Keratinocyte (primary cell): ENCODE data around the gene GPC5. TPM values are rescaled to one million over a fixed set of nuclear protein-coding genes. Genes with fewer than 3 reads are reported as not detected.

ENCODE experiments used
- DNase-seq: peaks from one replicate; pipeline ENCODE4 v3.0.0-alpha.2; 2011; ENCODE audit warnings: low read depth, missing footprints, low spot score
- FAIRE-seq: peaks from 2 replicates; lab custom pipeline; 2011; peaks lifted over from hg19 to GRCh38; lab: Jason Lieb, UNC
- H2AFZ ChIP-seq: 2 replicates; pipeline ENCODE4 v1.6.0; 2012; ENCODE audit warnings: low read length, control low read depth, inconsistent platforms; ENCODE audit not compliant: control insufficient read depth
- H3K27ac ChIP-seq: 2 replicates; pipeline ENCODE4 v1.5.1; 2011; ENCODE audit warnings: low read length; ENCODE audit not compliant: control insufficient read depth, insufficient read depth
- H3K27me3 ChIP-seq: 3 replicates; pipeline ENCODE4 v1.6.0; 2011; ENCODE audit warnings: low read length; ENCODE audit not compliant: control insufficient read depth, insufficient read depth; ENCODE audit errors: extremely low read depth
- H3K36me3 ChIP-seq, 2 experiments: 2 replicates in 1 of 2; 3 replicates in 1 of 2; pipeline ENCODE4 v1.5.1; 2011; ENCODE audit warnings: low read length in 2 of 2, mild to moderate bottlenecking in 1 of 2; ENCODE audit not compliant: control insufficient read depth in 2 of 2, insufficient read depth in 2 of 2; ENCODE audit errors: extremely low read depth in 1 of 2
- H3K4me1 ChIP-seq: 3 replicates; pipeline ENCODE4 v1.5.1; 2011; ENCODE audit warnings: low read length; ENCODE audit not compliant: control insufficient read depth, insufficient read depth; ENCODE audit errors: extremely low read depth
- H3K4me2 ChIP-seq: 3 replicates; pipeline ENCODE4 v1.6.0; 2011; ENCODE audit warnings: low read depth, low read length; ENCODE audit not compliant: control insufficient read depth, insufficient read depth; ENCODE audit errors: extremely low read depth
- H3K4me3 ChIP-seq, 3 experiments: fragments of 200-600 bp in 1 of 3; sonication (generic) in 1 of 3; 2 replicates in 2 of 3; 3 replicates in 1 of 3; pipeline ENCODE4 v1.5.1; 2011 to 2016; ENCODE audit warnings: low read length in 3 of 3, mild to moderate bottlenecking in 3 of 3, control low read depth in 2 of 3, inconsistent platforms in 1 of 3, low read depth in 1 of 3, mixed read lengths in 1 of 3, mixed run types in 1 of 3, moderate library complexity in 1 of 3; ENCODE audit not compliant: control insufficient read depth in 2 of 3, insufficient read depth in 2 of 3; ENCODE audit errors: extremely low read depth in 1 of 3
- H3K79me2 ChIP-seq: 2 replicates; pipeline ENCODE4 v1.6.0; 2012; ENCODE audit warnings: low read length; ENCODE audit not compliant: control insufficient read depth, insufficient read depth
- H3K9ac ChIP-seq: 3 replicates; pipeline ENCODE4 v1.6.0; 2011; ENCODE audit warnings: low read length; ENCODE audit not compliant: control insufficient read depth, insufficient read depth; ENCODE audit errors: extremely low read depth
- H3K9me1 ChIP-seq: 3 replicates; pipeline ENCODE4 v1.6.0; 2011; ENCODE audit warnings: low read length; ENCODE audit not compliant: control insufficient read depth, insufficient read depth; ENCODE audit errors: extremely low read depth
- H3K9me3 ChIP-seq: 2 replicates; pipeline ENCODE4 v1.5.1; 2012; ENCODE audit warnings: low read depth, low read length; ENCODE audit not compliant: control insufficient read depth
- H4K20me1 ChIP-seq: 3 replicates; pipeline ENCODE4 v1.6.0; 2011; ENCODE audit warnings: low read length; ENCODE audit not compliant: control insufficient read depth, insufficient read depth; ENCODE audit errors: extremely low read depth
- CTCF ChIP-seq, 3 experiments: IDR thresholded peaks in 1 of 3; conservative IDR thresholded peaks in 1 of 3; optimal IDR thresholded peaks in 1 of 3; 2 replicates in 2 of 3; 3 replicates in 1 of 3; pipeline versions ENCODE3 to v1.5.1; 2011; ENCODE audit warnings: low read length in 3 of 3, mild to moderate bottlenecking in 3 of 3, moderate library complexity in 2 of 3, control low read depth in 1 of 3, inconsistent platforms in 1 of 3; ENCODE audit not compliant: insufficient read depth in 2 of 3; ENCODE audit errors: extremely low read depth in 1 of 3
- EZH2 ChIP-seq: IDR thresholded peaks from one replicate; pipeline ENCODE4 v1.6.1; 2012; ENCODE audit warnings: inconsistent platforms, mild to moderate bottlenecking, low read length, moderate library complexity
- dilution Hi-C: fragments of 300-500 bp; cut with MboI; formaldehyde crosslinking; loops from one replicate; pipeline ENCODE4 v1.7.0; 2020; ENCODE audit warnings: low sequenced_read_pairs; ENCODE audit not compliant: extremely low pct_ligation_motif_present
- polyA plus RNA-seq, 5 experiments: library from polyadenylated mRNA; depleted of rRNA in 3 of 5; stranded (reverse) in 3 of 5; stranded (forward) in 1 of 5; unstranded in 1 of 5; fragments of >200 nt; gene quantifications; 1 replicate in 1 of 5; 2 replicates in 3 of 5; 3 replicates in 1 of 5; pipeline versions ENCODE4 v1.2.1 to v1.2.3, GENCODE V29; 2011 to 2012; ENCODE audit warnings: missing spikeins in 2 of 5, low read depth in 1 of 5, low replicate concordance in 1 of 5

Gene GPC5
- polyA plus RNA-seq, 1 donor (not counting 4 experiments of a cell fraction or from before 2014, with no cell fraction given): 0.10 TPM

DNA sequence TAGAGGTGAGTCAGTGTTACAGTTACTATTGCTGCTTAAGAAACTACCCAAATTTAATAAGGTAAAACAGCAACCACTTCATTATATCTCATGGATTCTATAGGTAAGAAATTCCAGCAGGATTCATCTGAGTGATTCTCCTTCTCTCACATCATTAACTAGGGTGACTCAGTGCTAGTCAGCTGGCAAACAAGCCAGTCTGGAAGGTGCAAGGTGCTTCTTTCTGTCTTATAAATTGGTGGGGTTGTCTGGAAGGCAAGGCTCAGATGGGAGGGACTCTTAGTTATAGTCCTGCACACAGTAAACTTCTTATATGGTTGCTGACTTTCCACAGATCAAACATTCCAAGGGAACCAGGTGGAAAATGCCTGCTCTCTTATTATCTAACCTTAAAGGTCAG lies 484.5 kb downstream of the GPC5 start:
- no peak overlapping the region for H3K4me2 ChIP-seq
- dilution Hi-C loops: no loop called here
- FAIRE-seq (no peak), DNase-seq (no peak)
- no peak overlapping the region for H3K9ac ChIP-seq
- H3K36me3 ChIP-seq: no peaks in the 10 kb centered on the region
- H3K4me1 ChIP-seq: no peaks in the 10 kb centered on the region
- no peak for TF ChIP-seq CTCF (optimal IDR thresholded peaks at IDR 0.05 in 1 of 3, IDR thresholded peaks at IDR 0.05 in 1 of 3, conservative IDR thresholded peaks at IDR 0.05 in 1 of 3; ENCODE audit: extremely low read depth in 1 of 3, insufficient read depth in 2 of 3, low read length in 3 of 3)
- no peak for TF ChIP-seq EZH2
- no peaks in the 10 kb centered on the region for H4K20me1 ChIP-seq
- no peak overlapping the region for H3K27ac ChIP-seq
- no peaks in the 10 kb centered on the region for H3K9me3 ChIP-seq
- no peaks in the 10 kb centered on the region for H3K9me1 ChIP-seq
- no peak overlapping the region for H2AFZ ChIP-seq
- H3K4me3 ChIP-seq: no peak overlapping the region
- H3K79me2 ChIP-seq: no peaks in the 10 kb centered on the region
- no peaks in the 10 kb centered on the region for H3K27me3 ChIP-seq

GRCh38 chr13:91889641-91890040 lies 491.2 kb downstream of the GPC5 start:
- no peaks in the 10 kb centered on the region for H3K27me3 ChIP-seq
- FAIRE-seq (no peak), DNase-seq (no peak)
- no peaks in the 10 kb centered on the region for H4K20me1 ChIP-seq
- no peaks in the 10 kb centered on the region for H3K9me1 ChIP-seq
- H3K36me3 ChIP-seq: no peaks in the 10 kb centered on the region
- H3K4me2 ChIP-seq: no peak overlapping the region
- no peak overlapping the region for H2AFZ ChIP-seq
- no peak overlapping the region for H3K4me3 ChIP-seq
- H3K79me2 ChIP-seq: no peaks in the 10 kb centered on the region
- H3K9ac ChIP-seq: no peak overlapping the region
- no peak overlapping the region for H3K27ac ChIP-seq
- dilution Hi-C loops: no loop called here
- no peak for TF ChIP-seq EZH2
- TF ChIP-seq CTCF (optimal IDR thresholded peaks at IDR 0.05 in 1 of 3, IDR thresholded peaks at IDR 0.05 in 1 of 3, conservative IDR thresholded peaks at IDR 0.05 in 1 of 3; ENCODE audit: extremely low read depth in 1 of 3, insufficient read depth in 2 of 3, low read length in 3 of 3): no peak
- no peaks in the 10 kb centered on the region for H3K4me1 ChIP-seq
- no peaks in the 10 kb centered on the region for H3K9me3 ChIP-seq
